Tibial artery (tissue), 4 donors: Measurements from ENCODE around the gene CTBP1.

Experiments
- DNase-seq, 2 donors: peaks; one replicate each; pipeline ENCODE4 v3.0.0-alpha.2; 2019
- H3K27ac ChIP-seq, 2 donors: fragments of 200-600 bp; sonication (generic) in 1 of 2; 1 replicate in 1 of 2; 2 replicates in 1 of 2; pipeline ENCODE4 v1.5.1; 2018 to 2019; ENCODE audit warnings: mild to moderate bottlenecking in 1 of 2
- H3K27me3 ChIP-seq, 2 donors: fragments of 200-600 bp; sonication (generic) in 1 of 2; one replicate each; pipeline versions ENCODE4 v1.5.1 to v1.6.0; 2016 to 2019
- H3K36me3 ChIP-seq, 3 donors: fragments of 200-600 bp; sonication (generic) in 2 of 3; one replicate each; pipeline ENCODE4 v1.5.1; 2016 to 2019; ENCODE audit warnings: mild to moderate bottlenecking in 2 of 3
- H3K4me1 ChIP-seq, 4 donors: fragments of 200-600 bp; sonication (generic) in 2 of 4; 1 replicate in 3 of 4; 2 replicates in 1 of 4; pipeline ENCODE4 v1.5.1; 2016 to 2019
- H3K4me3 ChIP-seq, 2 donors: fragments of 200-600 bp; sonication (generic) in 1 of 2; 1 replicate in 1 of 2; 2 replicates in 1 of 2; pipeline ENCODE4 v1.5.1; 2018 to 2019; ENCODE audit warnings: mild to moderate bottlenecking in 2 of 2
- H3K9me3 ChIP-seq, 3 donors: fragments of 200-600 bp; sonication (generic) in 1 of 3; one replicate each; pipeline ENCODE4 v1.5.1; 2016 to 2019
- intact Hi-C: fragments of 100-400 bp; cut with DNase I; formaldehyde crosslinking; loops from one replicate; pipeline ENCODE4 v1.15.0; 2023; ENCODE audit warnings: low total_unique reads
- TF ChIP-seq, protein P1 (sequence below), 2 experiments: fragments of 200-600 bp in 1 of 2; fragments of 450-650 bp in 1 of 2; IDR thresholded peaks; one replicate each; pipeline ENCODE4 v1.5.1; 2017 to 2019; ENCODE audit warnings: antibody characterized with exemption in 2 of 2, mild to moderate bottlenecking in 1 of 2, moderate library complexity in 1 of 2

The CTBP1 gene

DNA sequence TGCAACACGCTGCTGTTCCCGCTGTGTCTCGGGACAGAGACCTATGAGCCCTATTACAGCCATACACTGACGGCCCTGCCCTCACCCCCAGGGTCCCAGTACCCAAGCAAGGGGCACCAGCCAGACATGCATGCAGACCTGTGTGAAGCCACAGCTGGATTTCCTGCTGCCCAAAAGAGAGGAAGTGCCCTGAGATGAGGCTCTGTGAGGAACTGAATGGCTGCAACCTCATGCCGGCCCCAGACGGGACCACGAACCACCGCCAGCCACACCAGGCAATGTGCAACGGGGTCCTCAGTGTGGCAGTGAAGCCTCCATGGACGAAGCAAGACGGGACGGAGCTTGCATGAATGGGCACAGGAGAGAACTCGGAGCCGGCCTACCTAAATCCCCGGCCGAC, 21.1 kb downstream of the CTBP1 start:
- H3K9me3 ChIP-seq = no peaks in the 10 kb centered on the region
- H3K4me3 ChIP-seq = no peak overlapping the region
- TF ChIP-seq, protein P1, sequence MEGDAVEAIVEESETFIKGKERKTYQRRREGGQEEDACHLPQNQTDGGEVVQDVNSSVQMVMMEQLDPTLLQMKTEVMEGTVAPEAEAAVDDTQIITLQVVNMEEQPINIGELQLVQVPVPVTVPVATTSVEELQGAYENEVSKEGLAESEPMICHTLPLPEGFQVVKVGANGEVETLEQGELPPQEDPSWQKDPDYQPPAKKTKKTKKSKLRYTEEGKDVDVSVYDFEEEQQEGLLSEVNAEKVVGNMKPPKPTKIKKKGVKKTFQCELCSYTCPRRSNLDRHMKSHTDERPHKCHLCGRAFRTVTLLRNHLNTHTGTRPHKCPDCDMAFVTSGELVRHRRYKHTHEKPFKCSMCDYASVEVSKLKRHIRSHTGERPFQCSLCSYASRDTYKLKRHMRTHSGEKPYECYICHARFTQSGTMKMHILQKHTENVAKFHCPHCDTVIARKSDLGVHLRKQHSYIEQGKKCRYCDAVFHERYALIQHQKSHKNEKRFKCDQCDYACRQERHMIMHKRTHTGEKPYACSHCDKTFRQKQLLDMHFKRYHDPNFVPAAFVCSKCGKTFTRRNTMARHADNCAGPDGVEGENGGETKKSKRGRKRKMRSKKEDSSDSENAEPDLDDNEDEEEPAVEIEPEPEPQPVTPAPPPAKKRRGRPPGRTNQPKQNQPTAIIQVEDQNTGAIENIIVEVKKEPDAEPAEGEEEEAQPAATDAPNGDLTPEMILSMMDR (IDR thresholded peaks at IDR 0.05) = no peak
- peaks cover 67 to 100% (median 82%) of the 10 kb centered on the region in 3 donors for H3K36me3 ChIP-seq
- H3K4me1 ChIP-seq = peaks cover 0 to 6% (median 3%) of the 10 kb centered on the region in 4 donors
- no peaks in the 10 kb centered on the region for H3K27me3 ChIP-seq
- no peak overlapping the region for H3K27ac ChIP-seq
- intact Hi-C loops = no loop called here
- DNase-seq = no peak

DNA sequence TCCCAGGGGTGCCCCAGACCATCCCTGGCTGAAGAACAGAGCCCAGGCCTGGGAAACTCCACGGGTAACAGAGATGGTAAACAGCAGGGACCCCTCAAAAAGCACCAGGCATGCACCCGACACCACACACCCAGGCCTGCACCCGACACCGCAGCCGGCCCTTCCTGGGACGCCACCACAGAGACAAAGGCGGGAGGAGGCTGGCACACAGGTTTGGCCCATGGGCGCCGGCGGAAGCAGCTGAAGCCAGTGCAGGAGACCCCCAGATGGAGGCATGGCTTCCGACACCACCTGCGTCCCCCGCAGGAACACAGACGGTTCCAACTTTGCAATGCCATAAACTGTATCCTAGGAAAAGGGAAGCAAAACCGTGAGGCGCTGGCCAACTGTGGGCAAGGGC, 22.3 kb downstream of the CTBP1 start:
- Histone ChIP-seq H3K27ac (no peak overlapping the region), H3K36me3 (peaks cover 68 to 100% (median 85%) of the 10 kb centered on the region in 3 donors)

DNA sequence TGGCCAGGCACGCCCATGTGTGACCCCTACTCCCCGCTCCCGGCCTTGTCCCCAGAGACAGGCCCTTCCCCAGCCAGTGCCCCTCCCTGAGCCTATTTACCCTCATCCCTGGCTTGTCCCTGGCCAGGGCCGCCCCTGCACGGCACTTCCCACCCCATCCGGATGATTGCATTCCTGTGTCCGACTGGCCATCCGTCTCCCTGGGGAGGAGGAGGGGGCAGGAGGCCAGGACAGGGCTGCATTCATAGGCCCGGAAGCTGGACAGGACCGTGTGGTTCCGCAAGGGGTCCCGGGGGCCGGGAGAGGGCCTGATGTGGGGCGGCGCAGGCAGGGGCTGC, 22.8 kb downstream of the CTBP1 start:
- intact Hi-C loops = no loop called here
- no peaks in the 10 kb centered on the region for H3K27me3 ChIP-seq
- H3K4me1 ChIP-seq = peaks cover 0 to 6% (median 3%) of the 10 kb centered on the region in 4 donors
- no peaks in the 10 kb centered on the region for H3K9me3 ChIP-seq
- DNase-seq = no peak
- TF ChIP-seq, protein P1 (IDR thresholded peaks at IDR 0.05) = no peak
- H3K4me3 ChIP-seq = no peak overlapping the region
- peaks cover 68 to 100% (median 85%) of the 10 kb centered on the region in 3 donors for H3K36me3 ChIP-seq
- H3K27ac ChIP-seq = no peak overlapping the region

More for the DNA sequence above, 22.3 kb downstream of the CTBP1 start:
- no peak overlapping the region for H3K4me3 ChIP-seq
- H3K4me1 ChIP-seq = peaks cover 0 to 6% (median 3%) of the 10 kb centered on the region in 4 donors
- no peaks in the 10 kb centered on the region for H3K27me3 ChIP-seq
- no peak for DNase-seq
- TF ChIP-seq, protein P1 (IDR thresholded peaks at IDR 0.05) = no peak
- no peaks in the 10 kb centered on the region for H3K9me3 ChIP-seq
- intact Hi-C loops = no loop called here

DNA sequence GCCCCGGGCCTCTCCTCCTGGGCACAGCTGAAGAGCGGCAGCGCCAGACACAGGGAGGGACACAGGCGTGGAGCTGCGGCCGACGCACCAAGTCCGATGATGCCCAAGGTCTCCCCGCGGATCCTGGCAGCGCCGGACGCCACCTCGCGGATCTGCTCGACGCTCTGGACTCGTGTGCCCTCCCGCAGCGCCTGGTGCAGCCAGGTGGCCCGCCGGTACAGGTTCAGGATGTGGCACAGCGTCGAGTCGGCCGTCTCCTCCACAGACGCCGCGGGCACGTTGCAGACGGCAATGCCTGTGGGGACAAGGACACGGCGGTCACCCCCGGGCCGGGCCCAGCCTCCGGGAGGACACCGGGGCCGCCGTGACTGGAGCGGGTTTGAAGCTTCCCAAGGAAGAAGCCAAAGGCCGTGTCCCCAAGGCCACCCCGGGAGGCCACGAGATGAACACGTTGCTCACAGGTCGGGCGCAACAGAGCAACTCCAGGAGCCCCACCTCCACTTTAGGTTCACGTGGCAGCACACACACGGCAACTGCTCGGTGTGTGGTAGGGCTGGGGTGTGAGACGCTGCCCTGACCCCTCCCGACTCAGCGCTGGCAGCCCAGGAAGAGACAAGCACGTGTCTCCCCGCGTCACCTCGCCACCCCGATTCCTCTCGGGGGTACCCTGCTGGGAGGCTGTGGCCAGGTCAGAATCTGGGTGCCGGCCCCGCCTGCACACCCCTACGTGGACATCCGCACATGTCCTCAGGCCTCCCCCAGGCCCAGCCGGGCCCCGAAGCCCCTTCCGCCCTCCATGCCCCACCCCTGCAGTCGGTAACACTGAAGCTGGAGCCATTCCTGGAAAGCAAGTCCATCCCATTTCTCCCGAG, 23.4 kb downstream of the CTBP1 start:
- H3K4me3 ChIP-seq = no peak overlapping the region
- H3K4me1 ChIP-seq = peaks cover 0 to 6% (median 3%) of the 10 kb centered on the region in 4 donors
- H3K36me3 ChIP-seq = peaks cover 74 to 100% (median 79%) of the 10 kb centered on the region in 3 donors
- no peak for DNase-seq
- intact Hi-C loops = no loop called here
- H3K27ac ChIP-seq = no peak overlapping the region
- H3K9me3 ChIP-seq = no peaks in the 10 kb centered on the region
- TF ChIP-seq, protein P1 (IDR thresholded peaks at IDR 0.05) = no peak
- no peaks in the 10 kb centered on the region for H3K27me3 ChIP-seq

- Histone ChIP-seq H3K36me3 (peaks cover 63 to 94% (median 75%) of the 10 kb centered on the region in 3 donors), H3K9me3 (no peaks in the 10 kb centered on the region), H3K4me1 (peaks cover 0 to 6% (median 3%) of the 10 kb centered on the region in 4 donors), H3K4me3 (no peak overlapping the region), H3K27ac (no peak overlapping the region), H3K27me3 (no peaks in the 10 kb centered on the region)
- intact Hi-C loops = no loop called here
- DNase-seq = no peak
- TF ChIP-seq, protein P1 (IDR thresholded peaks at IDR 0.05) = no peak
Measured at GRCh38 chr4:1223841-1224809, 24.8 kb downstream of the CTBP1 start.
